ENCODE results near the gene RNF113B. TPM values are rescaled to one million over a fixed set of nuclear protein-coding genes. Genes with fewer than 3 reads are reported as not detected.

RNF113B gene
- total and polyA plus RNA-seq, 2 donors (not counting 1 experiment from before 2014, with no cell fraction given): not detected

- no peaks in the 10 kb centered on the region for H3K79me2 ChIP-seq (ENCODE audit: control insufficient read depth, insufficient read depth, low read length)
- ChIA-PET CTCF (no interaction called here), POLR2A (no interaction called here)
- no peak overlapping the region for H3K4me2 ChIP-seq (replicated peaks; ENCODE audit: low read depth, low read length, poor library complexity, severe bottlenecking)
- H4K20me1 ChIP-seq (ENCODE audit: control insufficient read depth, insufficient read depth, low read length, poor library complexity, severe bottlenecking): no peaks in the 10 kb centered on the region
- no peak overlapping the region for H3K27ac ChIP-seq (ENCODE audit: low read length in 2 of 2)
- no peak for DNase-seq
- no peak overlapping the region for H2AFZ ChIP-seq (ENCODE audit: insufficient read depth, low read depth, low read length, poor library complexity, severe bottlenecking)
- no peak overlapping the region for H3K4me3 ChIP-seq (ENCODE audit: control extremely low read depth in 1 of 5, extremely low read depth in 1 of 5, insufficient read depth in 1 of 5, low read depth in 2 of 5, low read length in 4 of 5)
- H3K27ac Mint-ChIP-seq: no peak overlapping the region
- H3K9ac ChIP-seq (ENCODE audit: low read length): no peak overlapping the region
- H3K36me3 ChIP-seq (replicated peaks in 1 of 2; ENCODE audit: control extremely low read depth in 1 of 2, control insufficient read depth in 1 of 2, extremely low read depth in 1 of 2, insufficient read depth in 2 of 2, low read length in 1 of 2): no peaks in the 10 kb centered on the region
- H3K4me1 Mint-ChIP-seq: no peaks in the 10 kb centered on the region
- peaks cover 3% of the 10 kb centered on the region for H3K27me3 Mint-ChIP-seq
- intact Hi-C loops (cut with micrococcal nuclease): no loop called here
- H3K4me3 Mint-ChIP-seq: no peak overlapping the region
- no peaks in the 10 kb centered on the region for H3K27me3 ChIP-seq (replicated peaks in 1 of 4; ENCODE audit: control extremely low read depth in 1 of 4, control insufficient read depth in 3 of 4, insufficient read depth in 4 of 4, low read length in 3 of 4)
- H3K9me3 ChIP-seq (ENCODE audit: control extremely low read depth in 1 of 3, control insufficient read depth in 2 of 3, insufficient read depth in 1 of 3, low read length in 2 of 3): no peaks in the 10 kb centered on the region
- no peak for ATAC-seq (ENCODE audit: low read depth)
- TF ChIP-seq EZH2 (IDR thresholded peaks at IDR 0.05; ENCODE audit: borderline replicate concordance, insufficient read depth, low read depth, low read length, poor library complexity, severe bottlenecking): no peak
- TF ChIP-seq CTCF (IDR thresholded peaks at IDR 0.05): no peak
- H3K4me1 ChIP-seq (ENCODE audit: control insufficient read depth in 2 of 2, insufficient read depth in 2 of 2, low read length in 2 of 2): no peaks in the 10 kb centered on the region
- no peaks in the 10 kb centered on the region for H3K9me3 Mint-ChIP-seq (ENCODE audit: insufficient read depth)
Measured at GRCh38 chr13:98223741-98224140, 46.7 kb upstream of the RNF113B start.

GRCh38 chr13:98222816-98223215, 45.7 kb upstream of the RNF113B start:
- H3K27ac Mint-ChIP-seq: no peak overlapping the region
- Histone ChIP-seq H2AFZ (ENCODE audit: insufficient read depth, low read depth, low read length, poor library complexity, severe bottlenecking) (no peak overlapping the region), H3K9me3 (ENCODE audit: control extremely low read depth in 1 of 3, control insufficient read depth in 2 of 3, insufficient read depth in 1 of 3, low read length in 2 of 3) (no peaks in the 10 kb centered on the region), H3K9ac (ENCODE audit: low read length) (no peak overlapping the region), H4K20me1 (ENCODE audit: control insufficient read depth, insufficient read depth, low read length, poor library complexity, severe bottlenecking) (no peaks in the 10 kb centered on the region), H3K4me3 (ENCODE audit: control extremely low read depth in 1 of 5, extremely low read depth in 1 of 5, insufficient read depth in 1 of 5, low read depth in 2 of 5, low read length in 4 of 5) (no peak overlapping the region), H3K79me2 (ENCODE audit: control insufficient read depth, insufficient read depth, low read length) (no peaks in the 10 kb centered on the region), H3K4me2 (replicated peaks; ENCODE audit: low read depth, low read length, poor library complexity, severe bottlenecking) (no peak overlapping the region), H3K27ac (ENCODE audit: low read length in 2 of 2) (no peak overlapping the region), H3K27me3 (replicated peaks in 1 of 4; ENCODE audit: control extremely low read depth in 1 of 4, control insufficient read depth in 3 of 4, insufficient read depth in 4 of 4, low read length in 3 of 4) (no peaks in the 10 kb centered on the region), H3K36me3 (replicated peaks in 1 of 2; ENCODE audit: control extremely low read depth in 1 of 2, control insufficient read depth in 1 of 2, extremely low read depth in 1 of 2, insufficient read depth in 2 of 2, low read length in 1 of 2) (no peaks in the 10 kb centered on the region), H3K4me1 (ENCODE audit: control insufficient read depth in 2 of 2, insufficient read depth in 2 of 2, low read length in 2 of 2) (no peaks in the 10 kb centered on the region)
- TF ChIP-seq EZH2 (IDR thresholded peaks at IDR 0.05; ENCODE audit: borderline replicate concordance, insufficient read depth, low read depth, low read length, poor library complexity, severe bottlenecking) (no peak), CTCF (IDR thresholded peaks at IDR 0.05) (no peak)
- no peaks in the 10 kb centered on the region for H3K4me1 Mint-ChIP-seq
- H3K4me3 Mint-ChIP-seq: no peak overlapping the region
- no peak for ATAC-seq (ENCODE audit: low read depth)
- ChIA-PET POLR2A (no interaction called here), CTCF (no interaction called here)
- H3K27me3 Mint-ChIP-seq: peaks cover 3% of the 10 kb centered on the region
- DNase-seq: no peak
- whole genome bisulfite sequencing (ENCODE audit: insufficient coverage): 79% methylated on average over 7 of the region's 7 CpGs
- H3K9me3 Mint-ChIP-seq (ENCODE audit: insufficient read depth): no peaks in the 10 kb centered on the region
- intact Hi-C loops (cut with micrococcal nuclease): no loop called here

All from B cell (primary cell).